G401 (cell line): ENCODE data around the gene ITSN1. TPM values are rescaled to one million over a fixed set of nuclear protein-coding genes. Genes with fewer than 3 reads are reported as not detected.
A peak's percentile ranks its signal among the peaks of the same experiment; 100 is the strongest.
"Not testable (repeated sequence)": the region's sequence is repeated elsewhere in the genome, so short reads cannot be mapped to it uniquely, and the experiment has no call there.

Experiments used
- DNase-seq: peaks from one replicate; pipeline ENCODE4 v3.0.0-alpha.2; 2015; ENCODE audit warnings: low spot score
- in situ Hi-C: cut with HindIII; loops from 2 replicates; pipeline ENCODE4 v1.10.0; 2016; ENCODE audit warnings: low sequenced_read_pairs, mixed read lengths
- total RNA-seq: library from RNA; depleted of rRNA; stranded (reverse); fragments of >200 nt; shearing (Covaris generic); gene quantifications from 2 replicates; pipeline ENCODE4 v1.2.3, GENCODE V29; 2014

The ITSN1 gene
- total RNA-seq, 1 experiment from 2014 or later: 64.3 TPM

DNA sequence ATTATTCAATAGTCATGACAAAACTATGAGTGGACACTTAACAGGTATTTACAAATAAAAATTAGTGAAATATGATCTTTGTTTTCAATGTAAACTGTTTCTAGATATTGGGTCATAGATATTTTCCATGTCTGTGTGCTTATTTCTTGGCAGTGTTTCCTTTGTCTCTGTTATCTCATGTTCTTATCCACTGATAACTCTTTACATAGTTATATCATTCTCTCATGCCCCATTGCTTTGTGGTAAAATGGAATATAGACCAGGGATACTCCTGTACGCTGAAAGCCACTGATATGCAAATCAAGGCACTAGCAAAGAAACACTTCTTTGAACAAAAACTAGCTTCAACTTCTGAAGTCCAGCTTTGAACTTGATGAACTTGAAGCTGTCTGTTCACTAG, 113.1 kb downstream of the ITSN1 start:
- DNase-seq: no peak
- in situ Hi-C loops: no loop called here

GRCh38 chr21:33760641-33761440, 118.5 kb downstream of the ITSN1 start:
- DNase-seq: peak; percentile 68
- in situ Hi-C loops: no loop called here

- in situ Hi-C loops: no loop called here
- no peak for DNase-seq
Measured at GRCh38 chr21:33761441-33762036, 119.2 kb downstream of the ITSN1 start.

DNA sequence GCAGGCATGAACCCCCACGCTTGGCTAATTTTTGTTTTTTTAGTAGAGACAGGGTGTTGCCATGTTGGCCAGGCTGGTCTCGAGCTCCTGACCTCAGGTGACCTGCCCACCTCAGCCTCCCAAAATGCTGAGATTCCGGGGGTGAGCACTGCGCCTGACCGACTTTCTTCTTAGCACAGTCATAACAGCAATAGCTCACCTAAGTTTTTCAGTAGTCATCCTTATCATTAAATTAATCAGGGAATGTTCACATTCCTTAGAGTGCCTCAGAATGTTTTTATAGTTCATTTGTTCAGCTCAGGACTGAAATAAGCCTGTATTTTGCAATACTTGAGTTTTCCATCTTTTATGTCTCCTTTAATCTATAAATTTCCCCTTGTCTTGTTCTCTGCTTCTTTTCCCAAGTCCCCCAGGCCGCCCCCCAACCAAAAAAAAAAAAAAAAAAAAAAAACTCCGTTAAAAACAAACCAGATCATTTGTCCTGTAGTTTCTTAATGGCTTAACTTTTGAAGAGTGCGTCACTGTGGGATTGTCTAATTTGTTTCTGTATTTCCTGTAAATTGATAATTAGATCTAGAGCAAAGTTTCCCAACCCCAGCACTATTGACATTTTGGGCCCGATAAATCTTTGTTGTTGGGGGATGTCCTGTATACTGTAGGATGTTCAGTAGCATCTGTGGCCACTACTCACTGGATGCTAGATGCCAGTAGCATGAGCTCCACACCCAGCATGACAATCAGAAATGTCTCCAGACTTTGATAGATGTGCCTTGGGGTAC, 120.7 kb downstream of the ITSN1 start:
- in situ Hi-C loops: no loop called here
- no peak for DNase-seq

GRCh38 chr21:33763582-33763899, 121.2 kb downstream of the ITSN1 start:
- DNase-seq: no peak
- in situ Hi-C loops: no loop called here

DNA sequence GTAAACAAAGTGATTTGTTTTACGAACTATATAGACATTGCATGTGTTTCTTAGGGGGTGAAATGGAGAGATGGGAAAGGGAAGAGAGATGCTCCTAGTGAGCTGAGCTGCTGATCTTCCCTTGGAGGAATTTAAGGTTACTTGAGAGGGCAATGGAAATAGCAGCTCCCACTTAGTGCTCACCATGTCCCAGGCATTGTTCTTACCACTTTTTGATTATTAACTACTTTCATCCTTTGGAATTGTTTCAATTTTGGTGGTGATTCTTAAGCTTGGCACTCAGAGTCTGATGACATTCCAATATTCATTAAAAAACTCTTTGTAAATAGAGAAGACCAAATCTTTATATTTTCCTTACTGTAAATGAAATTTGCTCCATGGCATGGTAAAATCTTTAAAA, 124.9 kb downstream of the ITSN1 start:
- no peak for DNase-seq
- in situ Hi-C loops: no loop called here

- no peak for DNase-seq
- in situ Hi-C loops: no loop called here
Measured at GRCh38 chr21:33767960-33768359, 125.7 kb downstream of the ITSN1 start.

GRCh38 chr21:33769057-33769456, 126.8 kb downstream of the ITSN1 start:
- in situ Hi-C loops: no loop called here

DNA sequence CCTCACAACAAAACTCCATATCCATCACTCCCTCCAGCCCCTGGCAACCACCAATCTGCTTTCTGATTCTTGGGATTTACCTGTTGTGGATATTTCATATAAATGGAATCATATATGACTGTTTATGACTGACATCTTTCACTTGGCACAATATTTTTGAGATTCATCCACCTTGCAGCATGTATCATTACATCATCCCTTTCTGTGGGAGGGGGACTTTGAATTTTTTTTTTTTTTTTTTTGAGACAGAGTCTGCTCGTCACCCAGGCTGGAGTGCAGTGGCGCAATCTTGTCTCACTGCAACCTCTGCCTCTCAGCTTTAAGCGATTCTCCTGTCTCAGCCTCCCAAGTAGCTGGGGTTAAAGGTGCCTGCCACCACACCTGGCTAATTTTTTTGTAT, 128.2 kb downstream of the ITSN1 start:
- DNase-seq: no peak
- in situ Hi-C loops: no loop called here

More at GRCh38 chr21:33769057-33769456, 126.8 kb downstream of the ITSN1 start:
- DNase-seq: no peak

GRCh38 chr21:33771976-33772375, 129.7 kb downstream of the ITSN1 start:
- in situ Hi-C loops: no loop called here
- DNase-seq: no peak

GRCh38 chr21:33774551-33774950, 132.2 kb downstream of the ITSN1 start:
- no peak for DNase-seq
- in situ Hi-C loops: no loop called here

- in situ Hi-C loops: no loop called here
- DNase-seq: no peak
Measured at GRCh38 chr21:33775100-33775828, 133.0 kb downstream of the ITSN1 start.

DNA sequence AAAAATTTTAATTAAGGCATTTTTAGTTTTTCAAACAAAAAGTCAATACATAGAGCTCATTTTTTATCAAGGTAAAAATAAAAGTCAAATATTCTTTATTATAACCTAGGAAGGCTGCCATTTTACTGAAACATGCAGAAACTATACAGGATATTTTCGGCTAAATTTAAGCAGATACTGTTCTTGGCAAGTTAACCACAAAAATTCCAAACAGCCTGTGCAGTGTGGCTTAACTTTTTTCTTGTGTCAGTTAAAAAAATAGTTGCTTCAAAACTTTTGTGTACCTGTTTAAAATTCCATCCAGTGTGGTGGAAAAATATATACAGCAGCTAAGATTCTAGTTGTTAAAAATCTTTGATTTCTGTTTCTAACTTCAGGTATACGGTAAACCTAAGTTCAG, 138.3 kb downstream of the ITSN1 start:
- in situ Hi-C loops: no loop called here

GRCh38 chr21:33781121-33781520, 138.8 kb downstream of the ITSN1 start:
- in situ Hi-C loops: no loop called here
- no peak for DNase-seq

More for the DNA sequence above, 138.3 kb downstream of the ITSN1 start:
- no peak for DNase-seq

DNA sequence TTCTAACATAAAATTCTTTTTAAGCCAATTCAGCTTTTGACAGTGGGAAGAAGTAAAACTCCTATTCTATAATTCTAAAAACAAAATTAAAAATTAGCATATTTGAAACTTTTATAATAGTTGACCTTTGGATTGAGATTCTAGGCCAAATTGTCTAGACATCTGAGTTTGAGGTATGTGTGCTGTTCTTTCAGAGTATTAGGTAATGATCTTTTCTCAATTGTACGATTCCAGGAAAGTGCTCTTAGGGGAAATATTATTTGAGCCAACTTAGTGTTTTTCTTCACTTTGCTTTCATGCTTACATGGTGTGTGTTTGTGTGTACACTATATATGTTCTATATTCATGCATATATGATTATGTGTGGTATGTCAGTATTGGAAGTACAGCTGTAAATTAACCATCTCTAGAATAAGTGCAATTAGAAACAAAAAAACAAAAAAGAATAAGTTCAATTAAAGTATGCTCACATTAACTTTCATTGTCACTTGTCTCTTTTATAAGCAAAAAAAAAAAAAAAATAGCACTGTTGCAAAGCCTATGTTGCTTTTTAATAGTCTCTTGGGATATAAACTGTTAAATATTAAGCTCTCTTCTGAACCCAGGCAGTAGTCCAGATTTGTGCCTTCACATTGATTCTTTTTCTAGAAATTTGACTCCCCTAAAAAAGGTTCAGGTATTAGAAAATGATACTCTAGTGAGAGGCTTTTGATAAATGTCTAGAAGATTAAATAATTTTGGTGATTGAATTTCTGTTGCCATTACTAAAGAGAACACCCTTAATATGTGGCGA, 141.1 kb downstream of the ITSN1 start:
- no peak for DNase-seq
- in situ Hi-C loops: no loop called here

GRCh38 chr21:33787431-33787830, 145.1 kb downstream of the ITSN1 start:
- no peak for DNase-seq
- in situ Hi-C loops: no loop called here

DNA sequence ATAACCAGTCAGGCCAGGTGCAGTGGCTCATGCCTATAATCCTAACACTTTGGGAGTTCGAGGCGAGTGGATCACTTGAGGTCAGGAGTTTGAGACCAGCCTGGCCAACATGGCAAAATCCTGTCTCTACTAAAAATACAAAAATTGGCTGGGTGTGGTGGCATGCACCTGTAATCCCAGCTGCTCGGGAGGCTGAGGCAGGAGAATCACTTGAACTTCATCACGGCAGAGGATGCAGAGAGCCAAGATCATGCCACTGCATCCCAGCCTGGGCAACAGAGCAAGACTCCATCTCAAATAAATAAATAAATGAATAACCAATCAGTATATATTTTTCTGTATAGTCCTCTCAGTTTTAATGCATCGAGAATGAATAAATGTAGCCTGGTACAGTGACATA, 146.1 kb downstream of the ITSN1 start:
- in situ Hi-C loops, DNase-seq: not testable (repeated sequence)

DNA sequence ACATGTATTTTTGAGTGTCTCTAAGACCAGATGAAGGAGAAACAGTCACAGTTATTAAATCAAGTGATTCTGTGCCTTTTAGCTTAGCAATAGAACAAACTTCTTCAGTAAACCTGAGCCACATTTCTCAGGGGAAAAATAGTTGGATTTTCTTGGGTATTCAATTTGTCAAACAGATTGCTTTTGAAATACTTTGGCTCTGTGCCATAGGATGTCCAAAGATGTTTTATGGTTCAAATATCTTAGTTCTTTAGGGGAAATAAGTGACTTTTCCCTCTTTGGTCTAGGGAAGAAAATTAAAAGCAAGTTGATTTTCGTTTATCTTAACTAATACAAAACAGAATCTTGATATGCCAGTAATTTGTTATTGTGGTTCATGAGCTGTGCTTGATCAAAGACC, 147.4 kb downstream of the ITSN1 start:
- in situ Hi-C loops: no loop called here
- DNase-seq: peak; percentile 19

DNA sequence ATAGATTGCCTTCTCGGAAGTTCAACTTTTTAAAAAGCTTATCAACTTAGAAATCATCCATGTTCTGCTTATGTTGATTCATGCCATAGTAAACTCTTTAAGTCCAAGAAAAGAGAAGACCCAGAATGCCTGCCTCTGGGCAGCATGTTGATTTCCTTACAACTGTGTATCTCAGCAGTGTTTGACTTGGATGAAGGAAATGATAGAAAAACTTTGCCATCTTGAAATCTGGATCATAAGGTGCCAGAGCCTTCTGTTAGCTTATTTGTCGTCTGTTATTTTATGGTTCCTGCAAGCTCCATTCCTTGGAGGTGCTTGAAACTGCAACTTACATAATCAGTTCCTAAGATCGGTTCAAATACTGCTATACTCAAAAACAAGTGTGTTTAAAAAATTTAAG, 148.8 kb downstream of the ITSN1 start:
- in situ Hi-C loops: no loop called here
- DNase-seq: no peak
